HL-60/S4 treated with retinoic acid at 250 ng/mL for 4 days and 3 days (cell line): ENCODE data around the gene RPL3.

Source experiments
- in situ Hi-C: fragments of 300-500 bp; cut with MboI; formaldehyde crosslinking; loops from 2 replicates; pipeline ENCODE4 v1.7.0; 2022; ENCODE audit warnings: low sequenced_read_pairs

Gene RPL3

DNA sequence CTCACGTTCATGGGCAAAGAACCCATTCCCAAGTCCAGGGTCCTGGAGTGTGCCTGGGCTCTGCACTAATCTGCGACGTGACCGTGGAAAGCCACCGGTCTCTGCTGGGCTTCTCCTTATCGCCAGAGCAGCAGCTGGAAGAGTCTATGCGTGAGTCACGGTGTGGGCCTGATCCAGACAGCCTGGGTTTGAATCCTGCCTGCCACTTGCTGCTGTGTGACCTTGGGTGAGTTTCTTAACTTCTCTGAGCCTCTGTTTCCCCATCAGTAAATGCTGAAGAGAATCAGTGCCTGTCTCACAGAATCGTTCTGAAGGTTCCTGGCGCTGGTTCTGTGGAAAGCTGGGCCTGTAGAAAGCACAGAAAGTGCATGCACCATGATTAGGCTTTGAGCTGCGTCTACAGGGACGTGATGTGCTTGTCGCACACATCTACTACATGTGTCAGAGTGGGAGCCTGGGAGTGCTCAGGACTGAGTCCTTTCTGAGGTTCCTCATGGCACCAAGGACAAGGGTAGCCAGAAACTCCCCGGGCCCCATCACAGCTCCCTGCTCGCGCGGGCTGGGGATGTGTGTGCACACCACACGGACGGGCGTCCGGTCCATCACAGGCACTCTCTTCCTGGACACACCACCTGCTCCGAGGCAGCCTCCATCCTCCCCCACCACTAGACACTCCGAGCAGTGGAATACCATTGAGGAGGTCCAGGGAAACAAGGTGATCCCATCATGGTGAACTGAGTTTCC is 54.1 kb downstream of the RPL3 start:
- in situ Hi-C loops, result no loop called here

GRCh38 chr22:39264349-39265038 is 54.9 kb downstream of the RPL3 start:
- in situ Hi-C loops, result no loop called here

- in situ Hi-C loops, result no loop called here
Observed at GRCh38 chr22:39263626-39264348, 55.6 kb downstream of the RPL3 start.
